CD4-positive, alpha-beta T cell treated with Interleukin-10 for 1 hour (primary cell): ENCODE measurements around the gene HOXB5.

Experiments
- DNase-seq: peaks from one replicate; pipeline ENCODE4 v3.0.0-alpha.2; 2020

Gene HOXB5

GRCh38 chr17:48546924-48547807 lies 46.4 kb downstream of the HOXB5 start:
- DNase-seq: no peak

- no peak for DNase-seq
Observed at GRCh38 chr17:48546137-48546923, 47.2 kb downstream of the HOXB5 start.

DNA sequence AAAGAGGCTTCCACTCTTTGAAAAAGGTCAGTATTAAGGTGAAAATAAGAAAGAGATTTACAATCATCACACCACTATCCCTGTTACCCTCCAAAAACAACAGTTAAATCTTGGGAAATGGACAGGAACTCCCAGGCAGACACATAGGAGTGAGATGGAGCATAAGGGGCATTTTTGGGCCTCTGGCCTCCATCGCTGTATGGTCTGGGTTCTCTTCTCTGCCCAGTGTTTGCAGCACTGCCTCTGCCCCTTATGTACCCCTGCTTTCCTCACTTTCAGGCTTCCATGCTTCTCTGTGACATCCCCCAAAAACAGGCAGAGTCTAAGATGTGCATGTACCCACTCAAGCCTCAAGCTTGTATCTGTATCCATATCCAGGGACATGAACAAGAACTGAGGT lies 48.0 kb downstream of the HOXB5 start:
- DNase-seq: no peak

- no peak for DNase-seq
Observed at GRCh38 chr17:48545022-48545375, 48.6 kb downstream of the HOXB5 start, which contains the start of gene HOXB2. HOXB2 (minus strand) TSS chr17:48545109; CDS start chr17:48544911, 198 bp downstream.

GRCh38 chr17:48544349-48545021 lies 49.1 kb downstream of the HOXB5 start:
- DNase-seq: peak; percentile 46

- no peak for DNase-seq
Observed at GRCh38 chr17:48543854-48544348, 49.7 kb downstream of the HOXB5 start.

GRCh38 chr17:48543107-48543853 lies 50.3 kb downstream of the HOXB5 start:
- DNase-seq: peak; percentile 72

DNA sequence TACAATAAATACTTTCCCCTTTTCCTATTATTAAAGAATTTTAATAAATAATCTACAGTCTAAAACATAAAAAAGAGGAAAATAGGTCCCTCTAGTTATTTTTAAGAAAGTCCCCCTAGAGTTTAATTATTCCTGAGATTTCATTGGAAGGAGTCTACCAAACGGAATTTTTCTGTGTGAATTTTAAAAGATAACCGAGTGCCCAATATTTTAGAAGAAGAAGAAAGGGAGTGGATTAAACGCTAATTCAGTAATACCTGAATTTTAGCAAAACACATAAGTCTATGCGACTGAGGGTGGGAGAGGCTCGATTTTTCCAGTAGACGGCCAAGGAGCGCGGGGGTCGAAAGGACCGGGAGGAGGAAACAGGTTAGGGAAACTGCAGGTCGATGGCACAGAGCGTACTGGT lies 50.9 kb downstream of the HOXB5 start:
- DNase-seq: no peak

DNA sequence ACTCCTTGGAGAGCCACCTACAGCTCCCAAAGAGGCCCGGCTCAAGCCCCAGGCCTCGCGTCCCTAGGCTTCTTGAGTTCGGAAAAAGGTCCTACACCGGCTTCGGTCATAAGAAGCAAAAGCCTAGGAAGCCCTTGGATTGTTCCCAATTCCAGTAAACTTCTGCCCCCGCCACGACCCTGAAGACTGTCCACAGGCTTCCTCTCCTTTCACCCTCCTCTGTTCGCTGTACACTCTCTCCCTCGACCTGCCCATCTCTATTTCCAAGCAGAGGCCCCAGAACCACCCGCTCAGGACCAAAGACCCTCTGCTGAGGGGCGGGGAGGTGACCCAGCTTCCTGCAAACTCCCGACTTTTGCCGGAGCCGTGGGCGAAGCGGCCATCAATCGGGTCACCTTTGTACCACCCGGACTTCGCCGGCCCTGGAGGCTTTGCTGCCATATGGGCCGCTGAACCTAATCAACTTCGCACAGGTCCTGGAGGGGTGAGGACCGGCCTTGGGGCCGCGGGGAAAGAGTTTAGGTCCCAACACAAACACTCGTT lies 51.4 kb downstream of the HOXB5 start:
- peak; percentile 43 for DNase-seq

DNA sequence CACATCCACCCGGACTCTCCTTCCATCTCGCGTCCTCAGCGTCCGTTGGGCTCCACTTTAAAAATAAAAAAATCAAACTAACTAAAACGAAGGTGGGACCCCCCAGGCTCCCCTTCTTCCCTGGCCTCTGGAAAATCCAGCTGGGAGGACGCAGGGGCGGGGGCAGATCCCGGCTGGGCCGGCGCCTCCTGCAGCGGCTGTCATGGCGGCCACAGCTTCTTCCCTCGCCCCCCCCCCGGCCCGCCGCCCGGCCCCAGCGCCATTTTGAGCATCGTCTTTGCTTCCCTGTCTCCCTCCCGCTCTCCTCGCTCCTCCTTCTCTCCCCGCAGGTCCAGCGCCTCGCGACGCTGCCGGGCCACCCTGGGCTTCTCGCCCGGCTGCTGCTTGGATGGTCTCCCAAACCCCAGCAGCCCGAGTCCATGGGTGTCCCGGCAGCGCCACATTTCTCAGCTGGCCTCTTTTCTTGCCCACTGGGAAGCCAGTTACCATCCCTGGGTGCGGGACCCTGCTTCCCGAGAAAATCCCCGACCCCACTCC lies 51.9 kb downstream of the HOXB5 start:
- peak; percentile 51 for DNase-seq
